K562 (cell line): ENCODE measurements around the gene MOCS3. TPM values are rescaled to one million over a fixed set of nuclear protein-coding genes. Genes with fewer than 3 reads are reported as not detected.
A peak's percentile ranks its signal among the peaks of the same experiment; 100 is the strongest.

Experiments used
- ATAC-seq: fragments of 200-7000 bp; cut with Tn5 transposase; 3 replicates; pipeline ENCODE4 v1.9.1; 2020; ENCODE audit warnings: moderate library complexity
- BruUV-seq: library from RNA; stranded (reverse); fragments of 400-500 nt; replicated peaks from 2 replicates; lab custom pipeline; 2021; lab: Mats Ljungman, UMichigan
- CTCF ChIA-PET: fragments of 300-600 bp; formaldehyde crosslinking; extraction: SDS; loops from one replicate; lab custom pipeline; 2021; ENCODE audit warnings: low intra/inter-chr PET ratio; lab: Yijun Ruan, JAX
- POLR2A ChIA-PET: fragments of 300-600, 350-650 bp; sonication (Branson Sonifier 250); formaldehyde crosslinking; extraction: SDS; loops from one replicate; lab custom pipeline; 2021; ENCODE audit warnings: antibody characterized with exemption, inconsistent platforms; lab: Yijun Ruan, JAX
- DNase-seq, 4 experiments: peaks; one replicate each; pipeline versions ENCODE4 v3.0.0 to v3.0.0-alpha.2; 2011 to 2018; ENCODE audit warnings: low spot score in 3 of 4, mixed read lengths in 3 of 4; ENCODE audit errors: extremely low read depth in 1 of 4
- FAIRE-seq: peaks from 2 replicates; lab custom pipeline; 2011; peaks lifted over from hg19 to GRCh38; lab: Jason Lieb, UNC
- H2AFZ ChIP-seq: 2 replicates; pipeline ENCODE4 v1.6.0; 2011; ENCODE audit warnings: low read depth, low read length, control low read depth, inconsistent platforms
- H3K27ac ChIP-seq: fragments of 200-600 bp; 3 replicates; pipeline ENCODE4 v1.8.0; 2011; ENCODE audit warnings: low read depth, mild to moderate bottlenecking, control low read depth, inconsistent platforms, low read length, moderate library complexity, mixed read lengths; ENCODE audit errors: extremely low read depth
- H3K27me3 ChIP-seq, 2 experiments: fragments of 300-600 bp in 1 of 2; 2 replicates in 1 of 2; 3 replicates in 1 of 2; pipeline versions ENCODE4 v1.6.0 to v1.8.0; 2011; ENCODE audit warnings: inconsistent platforms in 2 of 2, low read length in 2 of 2, mild to moderate bottlenecking in 1 of 2, mixed read lengths in 1 of 2, moderate library complexity in 1 of 2; ENCODE audit not compliant: control insufficient read depth in 2 of 2, insufficient read depth in 2 of 2
- H3K36me3 ChIP-seq: fragments of 300-600 bp; 3 replicates; pipeline ENCODE4 v1.8.0; 2011; ENCODE audit warnings: mild to moderate bottlenecking, low read length, inconsistent platforms; ENCODE audit not compliant: control insufficient read depth, insufficient read depth
- H3K4me1 ChIP-seq, 2 experiments: fragments of 200-600 bp in 1 of 2; replicated peaks in 1 of 2; 2 replicates in 1 of 2; 3 replicates in 1 of 2; pipeline versions ENCODE4 v1.5.1 to v1.8.0; 2011; ENCODE audit warnings: inconsistent platforms in 2 of 2, low read length in 2 of 2, mild to moderate bottlenecking in 1 of 2, mixed read lengths in 1 of 2, moderate library complexity in 1 of 2; ENCODE audit not compliant: control insufficient read depth in 2 of 2, insufficient read depth in 2 of 2
- H3K4me2 ChIP-seq: 2 replicates; pipeline ENCODE4 v1.6.1; 2011; ENCODE audit warnings: low read length, control low read depth, inconsistent platforms, mixed read lengths; ENCODE audit not compliant: insufficient read depth
- H3K4me3 ChIP-seq: fragments of 200-600 bp; sonication (generic), shearing (Covaris generic); 2 replicates; pipeline ENCODE4 v1.5.1; 2016; ENCODE audit warnings: control low read depth, inconsistent platforms
- H3K79me2 ChIP-seq: fragments of 200-600 bp; 3 replicates; pipeline ENCODE4 v1.8.0; 2011; ENCODE audit warnings: low read length, inconsistent platforms; ENCODE audit not compliant: control insufficient read depth, insufficient read depth
- H3K9ac ChIP-seq, 2 experiments: 2 replicates each; pipeline versions ENCODE4 v1.6.0 to v1.6.1; 2011; ENCODE audit warnings: low read depth in 2 of 2, low read length in 2 of 2, control low read depth in 1 of 2, inconsistent platforms in 1 of 2, mild to moderate bottlenecking in 1 of 2, mixed read lengths in 1 of 2; ENCODE audit not compliant: insufficient read depth in 1 of 2
- H3K9me1 ChIP-seq: one replicate; pipeline ENCODE4 v1.6.0; 2011; ENCODE audit warnings: inconsistent platforms, mild to moderate bottlenecking, low read length, moderate library complexity; ENCODE audit not compliant: control insufficient read depth, insufficient read depth
- H3K9me3 ChIP-seq: replicated peaks from 2 replicates; pipeline ENCODE4 v1.5.1; 2011; ENCODE audit warnings: low read depth, low read length, inconsistent platforms; ENCODE audit not compliant: control insufficient read depth, insufficient read depth
- H4K20me1 ChIP-seq: replicated peaks from 2 replicates; pipeline ENCODE4 v1.6.1; 2011; ENCODE audit warnings: low read length, inconsistent platforms, mixed read lengths; ENCODE audit not compliant: control insufficient read depth, insufficient read depth
- E2F5 ChIP-seq: sonication (generic); formaldehyde crosslinking; IDR thresholded peaks from 2 replicates; pipeline ENCODE4 v1.8.0; 2022; ENCODE audit warnings: mild to moderate bottlenecking, missing genetic modification reagents
- FOXA3 ChIP-seq, 2 experiments: fragments of 450-650 bp in 1 of 2; sonication (generic) in 1 of 2; formaldehyde crosslinking; IDR thresholded peaks in 1 of 2; conservative IDR thresholded peaks in 1 of 2; 2 replicates each; pipeline versions ENCODE4 v1.4.0 to v1.8.0; 2020 to 2022; ENCODE audit warnings: mild to moderate bottlenecking in 2 of 2, missing genetic modification reagents in 1 of 2
- HMGXB4 ChIP-seq: sonication (generic); formaldehyde crosslinking; IDR thresholded peaks from 2 replicates; pipeline ENCODE4 v1.8.1; 2023; ENCODE audit warnings: mild to moderate bottlenecking, missing genetic modification reagents
- MXI1 ChIP-seq: IDR thresholded peaks from 2 replicates; pipeline ENCODE4 v1.6.1; 2011; ENCODE audit warnings: low read depth, mild to moderate bottlenecking, improper control_type of control experiment, low read length
- NFYB ChIP-seq: IDR thresholded peaks from 2 replicates; pipeline ENCODE4 v1.6.1; 2011; ENCODE audit warnings: mild to moderate bottlenecking, moderate library complexity; ENCODE audit not compliant: insufficient read length; ENCODE audit errors: extremely low read depth
- PHF21A ChIP-seq: fragments of 450-650 bp; IDR thresholded peaks from 2 replicates; pipeline ENCODE4 v1.6.1; 2017; ENCODE audit warnings: low read depth, borderline replicate concordance
- PYGO2 ChIP-seq: fragments of 450-650 bp; IDR thresholded peaks from 2 replicates; pipeline ENCODE4 v1.6.1; 2016; ENCODE audit warnings: mild to moderate bottlenecking, missing genetic modification characterization, moderate library complexity, missing compliant biosample characterization
- SMARCC2 ChIP-seq: fragments of 450-650 bp; IDR thresholded peaks from 2 replicates; pipeline ENCODE4 v1.6.1; 2017; ENCODE audit warnings: antibody characterized with exemption, moderate library complexity, mild to moderate bottlenecking, low read depth
- ZBTB8A ChIP-seq: fragments of 450-650 bp; IDR thresholded peaks from 2 replicates; pipeline ENCODE4 v1.6.1; 2018; ENCODE audit warnings: mild to moderate bottlenecking, moderate library complexity; ENCODE audit not compliant: partially characterized antibody
- WGBS: fragments of 100-300 bp; shearing (Covaris generic); methylation state at CpG from one replicate; pipeline ENCODE4 v1.1.6; 2016; ENCODE audit warnings: low coverage, mixed read lengths; ENCODE audit not compliant: insufficient coverage; ENCODE audit errors: missing lambda C conversion rate; 5-methylcytosine and 5-hydroxymethylcytosine counted together
- in situ Hi-C: fragments of 300-500 bp; cut with MboI; formaldehyde crosslinking; loops from 4 replicates; pipeline ENCODE4 v1.15.0; 2018; ENCODE audit warnings: inconsistent platforms, mixed read lengths
- intact Hi-C: fragments of 100-400 bp; cut with micrococcal nuclease; formaldehyde crosslinking; loops from 2 replicates; pipeline ENCODE4 v1.14.2; 2022
- polyA plus RNA-seq, 8 experiments: library from polyadenylated mRNA; depleted of rRNA in 4 of 8; stranded (reverse) in 5 of 8; unstranded in 3 of 8; fragments of >200 nt; fragmentation: Nextera tagmentation in 2 of 8; fragmentation: Illumina TruSeq in 1 of 8; extraction: Ambion mirVana in 2 of 8; extraction: Trizol in 1 of 8; gene quantifications; 2 replicates each; pipeline versions ENCODE4 v1.2.1 to v1.2.3, GENCODE V29; 2011 to 2014; ENCODE audit warnings: inconsistent platforms in 1 of 8, missing spikeins in 1 of 8
- total RNA-seq, 7 experiments: library from RNA; depleted of rRNA in 6 of 7; stranded (reverse); fragments of >200 nt in 6 of 7; fragmentation: Illumina TruSeq in 2 of 7; extraction: Trizol in 2 of 7; gene quantifications; 2 replicates each; pipeline versions ENCODE4 v1.2.1 to v1.2.3, GENCODE V29; 2011 to 2021; ENCODE audit warnings: low replicate concordance in 1 of 7
- TF ChIP-seq, protein P1 (sequence below): fragments of 450-650 bp; IDR thresholded peaks from 2 replicates; pipeline ENCODE4 v1.6.1; 2018; ENCODE audit not compliant: partially characterized antibody
- TF ChIP-seq, protein P2 (sequence below): fragments of 450-650 bp; IDR thresholded peaks from 2 replicates; pipeline ENCODE4 v1.6.1; 2016

The MOCS3 gene
- total and polyA plus RNA-seq, 9 of the 15 experiments (the other 6 are each of a cell fraction or from before 2014, with no cell fraction given), result 0.70 to 6.2 (median 2.9) TPM

GRCh38 chr20:50958615-50959542 is at the start of gene MOCS3 (continued):
- TF ChIP-seq HMGXB4 (CRISPR knock-in tag) (no peak), FOXA3 (CRISPR knock-in tag; conservative IDR thresholded peaks at IDR 0.05 in 1 of 2, IDR thresholded peaks at IDR 0.05 in 1 of 2) (peak in 1 of 2 experiments; percentile 38; a peak in 1 of 4 replicates)

DNA sequence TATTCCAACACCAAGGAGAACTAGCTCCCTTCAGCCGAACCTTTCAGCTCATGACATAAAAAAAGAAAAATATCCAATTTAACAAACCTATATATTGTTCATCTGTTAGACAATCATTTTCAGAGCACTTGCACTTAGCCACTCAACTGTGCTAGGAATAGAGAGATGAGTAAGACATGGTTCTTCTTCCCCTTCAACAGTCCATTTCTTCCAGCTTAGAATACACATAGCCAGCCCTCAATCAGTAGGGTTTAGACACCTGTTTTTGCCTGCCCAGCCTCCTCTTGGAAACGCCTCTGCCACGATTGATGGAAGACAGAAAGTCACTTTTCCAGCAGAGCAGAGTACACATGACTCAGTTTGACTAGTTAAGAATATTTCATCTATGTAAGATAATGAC is 49.2 kb upstream of the MOCS3 start:
- H3K36me3 ChIP-seq, result peaks cover 62% of the 10 kb centered on the region
- no peak overlapping the region for H3K27ac ChIP-seq
- no peak overlapping the region for H2AFZ ChIP-seq
- H3K9me3 ChIP-seq, result no peaks in the 10 kb centered on the region
- H3K27me3 ChIP-seq, result no peaks in the 10 kb centered on the region
- peaks cover 97% of the 10 kb centered on the region for H3K79me2 ChIP-seq
- H3K9me1 ChIP-seq, result no peaks in the 10 kb centered on the region
- in situ Hi-C loops (no loop called here), intact Hi-C loops (no loop called here)
- DNase-seq (no peak), ATAC-seq (no peak), FAIRE-seq (no peak)
- no peak overlapping the region for H3K9ac ChIP-seq
- BruUV-seq, result no TSS peak
- no peak overlapping the region for H3K4me3 ChIP-seq
- peaks cover 31% of the 10 kb centered on the region for H4K20me1 ChIP-seq
- H3K4me1 ChIP-seq, result peaks cover 11 to 30% of the 10 kb centered on the region in 2 experiments
- CTCF ChIA-PET, result no interaction called here
- H3K4me2 ChIP-seq, result no peak overlapping the region
- 94% methylated on average over 3 of the region's 3 CpGs for WGBS
- POLR2A ChIA-PET, result interaction anchor here (0.7 to 1.9 kb wide), 5 partner anchors 13 to 115 kb away, joined by 3 to 7 read pairs (median 4); partner anchors contain the start of genes ADNP and BCAS4
- no peak for TF ChIP-seq SMARCC2
- TF ChIP-seq E2F5 (CRISPR knock-in tag), result no peak
- TF ChIP-seq, protein P1, sequence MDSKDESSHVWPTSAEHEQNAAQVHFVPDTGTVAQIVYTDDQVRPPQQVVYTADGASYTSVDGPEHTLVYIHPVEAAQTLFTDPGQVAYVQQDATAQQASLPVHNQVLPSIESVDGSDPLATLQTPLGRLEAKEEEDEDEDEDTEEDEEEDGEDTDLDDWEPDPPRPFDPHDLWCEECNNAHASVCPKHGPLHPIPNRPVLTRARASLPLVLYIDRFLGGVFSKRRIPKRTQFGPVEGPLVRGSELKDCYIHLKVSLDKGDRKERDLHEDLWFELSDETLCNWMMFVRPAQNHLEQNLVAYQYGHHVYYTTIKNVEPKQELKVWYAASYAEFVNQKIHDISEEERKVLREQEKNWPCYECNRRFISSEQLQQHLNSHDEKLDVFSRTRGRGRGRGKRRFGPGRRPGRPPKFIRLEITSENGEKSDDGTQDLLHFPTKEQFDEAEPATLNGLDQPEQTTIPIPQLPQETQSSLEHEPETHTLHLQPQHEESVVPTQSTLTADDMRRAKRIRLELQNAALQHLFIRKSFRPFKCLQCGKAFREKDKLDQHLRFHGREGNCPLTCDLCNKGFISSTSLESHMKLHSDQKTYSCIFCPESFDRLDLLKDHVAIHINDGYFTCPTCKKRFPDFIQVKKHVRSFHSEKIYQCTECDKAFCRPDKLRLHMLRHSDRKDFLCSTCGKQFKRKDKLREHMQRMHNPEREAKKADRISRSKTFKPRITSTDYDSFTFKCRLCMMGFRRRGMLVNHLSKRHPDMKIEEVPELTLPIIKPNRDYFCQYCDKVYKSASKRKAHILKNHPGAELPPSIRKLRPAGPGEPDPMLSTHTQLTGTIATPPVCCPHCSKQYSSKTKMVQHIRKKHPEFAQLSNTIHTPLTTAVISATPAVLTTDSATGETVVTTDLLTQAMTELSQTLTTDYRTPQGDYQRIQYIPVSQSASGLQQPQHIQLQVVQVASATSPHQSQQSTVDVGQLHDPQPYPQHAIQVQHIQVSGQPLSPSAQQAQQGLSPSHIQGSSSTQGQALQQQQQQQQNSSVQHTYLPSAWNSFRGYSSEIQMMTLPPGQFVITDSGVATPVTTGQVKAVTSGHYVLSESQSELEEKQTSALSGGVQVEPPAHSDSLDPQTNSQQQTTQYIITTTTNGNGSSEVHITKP, result no peak
- no peak for TF ChIP-seq PYGO2 (tag)
- no peak for TF ChIP-seq NFYB
- TF ChIP-seq PHF21A, result no peak
- TF ChIP-seq, protein P2, sequence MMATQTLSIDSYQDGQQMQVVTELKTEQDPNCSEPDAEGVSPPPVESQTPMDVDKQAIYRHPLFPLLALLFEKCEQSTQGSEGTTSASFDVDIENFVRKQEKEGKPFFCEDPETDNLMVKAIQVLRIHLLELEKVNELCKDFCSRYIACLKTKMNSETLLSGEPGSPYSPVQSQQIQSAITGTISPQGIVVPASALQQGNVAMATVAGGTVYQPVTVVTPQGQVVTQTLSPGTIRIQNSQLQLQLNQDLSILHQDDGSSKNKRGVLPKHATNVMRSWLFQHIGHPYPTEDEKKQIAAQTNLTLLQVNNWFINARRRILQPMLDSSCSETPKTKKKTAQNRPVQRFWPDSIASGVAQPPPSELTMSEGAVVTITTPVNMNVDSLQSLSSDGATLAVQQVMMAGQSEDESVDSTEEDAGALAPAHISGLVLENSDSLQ, result no peak
- TF ChIP-seq ZBTB8A, result no peak
- TF ChIP-seq MXI1, result no peak
